SK-N-SH treated with all-trans-retinoic acid at 6 μM for 48 hours (cell line): ENCODE data around the gene TRPM2.

Experiments used
- ATAC-seq: fragments of 200-7000 bp; cut with Tn5 transposase; 3 replicates; pipeline ENCODE4 v1.9.1; 2020; ENCODE audit warnings: mild to moderate bottlenecking, moderate library complexity
- ARNTL ChIP-seq: fragments of 450-650 bp; formaldehyde crosslinking; IDR thresholded peaks from 2 replicates; pipeline ENCODE4 v1.5.0; 2020; ENCODE audit warnings: low read depth, mild to moderate bottlenecking, moderate library complexity, borderline replicate concordance
- CSDC2 ChIP-seq: fragments of 250-450 bp; sonication (Bioruptor Pico); IDR thresholded peaks from 2 replicates; pipeline ENCODE4 v1.5.0; 2020; ENCODE audit warnings: mild to moderate bottlenecking, moderate library complexity
- ESRRG ChIP-seq: fragments of 250-450 bp; sonication (Bioruptor Pico); IDR thresholded peaks from 2 replicates; pipeline ENCODE4 v1.6.1; 2021; ENCODE audit warnings: mild to moderate bottlenecking
- ISL1 ChIP-seq: fragments of 250-450 bp; sonication (Bioruptor Pico); IDR thresholded peaks from 2 replicates; pipeline ENCODE4 v2.1.2; 2022; ENCODE audit warnings: mild to moderate bottlenecking, moderate library complexity
- OSR1 ChIP-seq: fragments of 250-450 bp; sonication (Bioruptor Pico); IDR thresholded peaks from 2 replicates; pipeline ENCODE4 v1.8.0; 2022; ENCODE audit warnings: moderate library complexity, mild to moderate bottlenecking, inconsistent platforms
- PPARA ChIP-seq: fragments of 250-450 bp; sonication (Bioruptor Pico); IDR thresholded peaks from 2 replicates; pipeline ENCODE4 v1.5.0; 2020; ENCODE audit warnings: mild to moderate bottlenecking, borderline replicate concordance
- RARB ChIP-seq: fragments of 250-450 bp; sonication (Bioruptor Pico); IDR thresholded peaks from 2 replicates; pipeline ENCODE4 v1.8.0; 2021; ENCODE audit warnings: mild to moderate bottlenecking, moderate library complexity
- SNAI2 ChIP-seq: fragments of 250-450 bp; sonication (Bioruptor Pico); IDR thresholded peaks from 2 replicates; pipeline ENCODE4 v1.5.0; 2020; ENCODE audit warnings: mild to moderate bottlenecking, moderate library complexity
- TCF4 ChIP-seq: fragments of 250-450 bp; sonication (Bioruptor Pico); IDR thresholded peaks from 2 replicates; pipeline ENCODE4 v1.8.0; 2021; ENCODE audit warnings: mild to moderate bottlenecking, moderate library complexity, borderline replicate concordance
- TOX ChIP-seq: fragments of 250-450 bp; sonication (Bioruptor Pico); IDR thresholded peaks from 2 replicates; pipeline ENCODE4 v1.8.0; 2021; ENCODE audit warnings: mild to moderate bottlenecking, moderate library complexity, borderline replicate concordance
- ZC3H10 ChIP-seq: fragments of 250-450 bp; sonication (Bioruptor Pico); IDR thresholded peaks from 2 replicates; pipeline ENCODE4 v1.5.1; 2021; ENCODE audit warnings: mild to moderate bottlenecking, moderate library complexity
- ZFP3 ChIP-seq: fragments of 250-450 bp; sonication (Bioruptor Pico); IDR thresholded peaks from 2 replicates; pipeline ENCODE4 v1.5.0; 2020; ENCODE audit warnings: mild to moderate bottlenecking, moderate library complexity
- ZFP30 ChIP-seq: fragments of 450-650 bp; formaldehyde crosslinking; IDR thresholded peaks from 2 replicates; pipeline ENCODE4 v1.5.0; 2022; ENCODE audit warnings: mild to moderate bottlenecking, moderate library complexity
- ZNF565 ChIP-seq: fragments of 450-650 bp; formaldehyde crosslinking; conservative IDR thresholded peaks from 2 replicates; pipeline ENCODE4 v1.5.0; 2020; ENCODE audit warnings: low read depth, mild to moderate bottlenecking, moderate library complexity
- ZNF70 ChIP-seq: fragments of 450-650 bp; formaldehyde crosslinking; IDR thresholded peaks from 2 replicates; pipeline ENCODE4 v1.5.0; 2020; ENCODE audit warnings: mild to moderate bottlenecking, moderate library complexity
- ZNF8 ChIP-seq: fragments of 450-650 bp; formaldehyde crosslinking; IDR thresholded peaks from 2 replicates; pipeline ENCODE4 v1.5.0; 2020; ENCODE audit warnings: mild to moderate bottlenecking, moderate library complexity
- TF ChIP-seq, protein P1 (sequence below): fragments of 250-450 bp; sonication (Bioruptor Pico); IDR thresholded peaks from 2 replicates; pipeline ENCODE4 v1.8.0; 2020; ENCODE audit warnings: mild to moderate bottlenecking, moderate library complexity, borderline replicate concordance
- TF ChIP-seq, protein P2 (sequence below): fragments of 250-450 bp; sonication (Bioruptor Pico); IDR thresholded peaks from 2 replicates; pipeline ENCODE4 v1.5.1; 2021; ENCODE audit warnings: mild to moderate bottlenecking, moderate library complexity
- TF ChIP-seq, protein P3 (sequence below): fragments of 250-450 bp; sonication (Bioruptor Pico); IDR thresholded peaks from 2 replicates; pipeline ENCODE4 v1.5.0; 2020; ENCODE audit warnings: mild to moderate bottlenecking, moderate library complexity
- TF ChIP-seq, protein P4 (sequence below): fragments of 250-450 bp; sonication (Bioruptor Pico); IDR thresholded peaks from 2 replicates; pipeline ENCODE4 v1.8.0; 2021; ENCODE audit warnings: low read depth, mild to moderate bottlenecking, moderate library complexity, borderline replicate concordance

The TRPM2 gene

DNA sequence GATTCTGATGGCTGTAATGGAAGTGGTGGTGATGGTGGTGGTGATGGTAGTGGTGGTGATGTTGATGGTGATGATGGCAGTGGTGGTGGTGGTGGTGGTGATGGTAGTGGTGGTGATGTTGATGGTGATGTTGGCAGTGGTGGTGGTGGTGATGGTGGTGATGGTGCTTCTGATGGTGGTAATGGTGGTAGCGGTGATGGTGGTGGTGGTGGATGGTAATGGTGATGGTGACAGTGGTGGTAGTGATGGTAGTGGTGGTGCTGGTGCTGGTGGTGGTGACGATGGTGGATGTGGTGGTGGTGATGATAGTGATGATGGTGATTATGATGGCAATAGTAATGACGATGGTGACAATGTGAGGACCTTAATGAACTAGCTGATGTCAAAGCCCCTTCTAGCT is 66.3 kb downstream of the TRPM2 start (continued):
- TF ChIP-seq TCF4 (CRISPR knock-in tag) (no peak), ZNF8 (CRISPR knock-in tag) (no peak), ESRRG (CRISPR knock-in tag) (no peak), ISL1 (CRISPR knock-in tag) (no peak)

DNA sequence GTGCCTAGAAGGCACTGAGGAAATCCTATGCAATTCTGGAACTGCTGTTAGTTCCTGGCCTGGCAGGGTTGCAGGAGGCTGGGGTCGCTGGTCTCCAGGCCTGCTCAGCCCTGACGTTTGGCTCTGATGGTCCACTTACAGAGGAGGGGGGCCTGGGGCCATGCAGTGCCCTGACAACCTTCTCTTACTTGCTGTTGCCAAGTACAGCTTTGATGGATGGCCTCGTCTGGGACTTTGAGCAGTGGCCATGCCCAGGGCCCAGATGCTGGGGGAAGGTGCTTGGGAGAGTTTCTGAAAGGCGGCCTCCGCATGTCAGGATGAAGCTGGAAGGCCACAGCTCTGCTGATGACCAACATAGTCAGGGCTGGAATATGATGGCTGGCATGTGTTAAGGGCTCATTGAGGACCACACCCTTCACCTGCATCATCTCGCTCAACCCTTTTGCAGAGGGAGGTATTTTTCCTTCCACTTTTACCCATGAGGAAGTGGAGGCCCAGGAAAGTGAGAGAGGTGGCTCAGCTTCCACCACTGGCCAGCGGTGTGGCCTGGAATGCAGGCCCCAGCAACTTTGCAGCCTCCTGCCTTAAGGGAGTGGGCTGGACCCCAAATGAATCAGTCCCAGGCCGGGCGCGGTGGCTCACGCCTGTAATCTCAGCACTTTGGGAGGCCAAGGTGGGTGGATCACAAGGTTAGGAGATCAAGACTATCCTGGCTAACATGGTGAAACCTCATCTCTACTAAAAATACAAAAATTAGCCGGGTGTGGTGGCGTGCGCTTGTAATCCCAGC is 67.2 kb downstream of the TRPM2 start:
- ATAC-seq, result no peak
- TF ChIP-seq TCF4 (CRISPR knock-in tag) (no peak), CSDC2 (no peak), ZNF70 (CRISPR knock-in tag) (no peak), ARNTL (CRISPR knock-in tag) (no peak), PPARA (CRISPR knock-in tag) (no peak)
- TF ChIP-seq, protein P1, sequence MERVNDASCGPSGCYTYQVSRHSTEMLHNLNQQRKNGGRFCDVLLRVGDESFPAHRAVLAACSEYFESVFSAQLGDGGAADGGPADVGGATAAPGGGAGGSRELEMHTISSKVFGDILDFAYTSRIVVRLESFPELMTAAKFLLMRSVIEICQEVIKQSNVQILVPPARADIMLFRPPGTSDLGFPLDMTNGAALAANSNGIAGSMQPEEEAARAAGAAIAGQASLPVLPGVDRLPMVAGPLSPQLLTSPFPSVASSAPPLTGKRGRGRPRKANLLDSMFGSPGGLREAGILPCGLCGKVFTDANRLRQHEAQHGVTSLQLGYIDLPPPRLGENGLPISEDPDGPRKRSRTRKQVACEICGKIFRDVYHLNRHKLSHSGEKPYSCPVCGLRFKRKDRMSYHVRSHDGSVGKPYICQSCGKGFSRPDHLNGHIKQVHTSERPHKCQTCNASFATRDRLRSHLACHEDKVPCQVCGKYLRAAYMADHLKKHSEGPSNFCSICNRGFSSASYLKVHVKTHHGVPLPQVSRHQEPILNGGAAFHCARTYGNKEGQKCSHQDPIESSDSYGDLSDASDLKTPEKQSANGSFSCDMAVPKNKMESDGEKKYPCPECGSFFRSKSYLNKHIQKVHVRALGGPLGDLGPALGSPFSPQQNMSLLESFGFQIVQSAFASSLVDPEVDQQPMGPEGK (CRISPR knock-in tag), result no peak
- TF ChIP-seq, protein P2, sequence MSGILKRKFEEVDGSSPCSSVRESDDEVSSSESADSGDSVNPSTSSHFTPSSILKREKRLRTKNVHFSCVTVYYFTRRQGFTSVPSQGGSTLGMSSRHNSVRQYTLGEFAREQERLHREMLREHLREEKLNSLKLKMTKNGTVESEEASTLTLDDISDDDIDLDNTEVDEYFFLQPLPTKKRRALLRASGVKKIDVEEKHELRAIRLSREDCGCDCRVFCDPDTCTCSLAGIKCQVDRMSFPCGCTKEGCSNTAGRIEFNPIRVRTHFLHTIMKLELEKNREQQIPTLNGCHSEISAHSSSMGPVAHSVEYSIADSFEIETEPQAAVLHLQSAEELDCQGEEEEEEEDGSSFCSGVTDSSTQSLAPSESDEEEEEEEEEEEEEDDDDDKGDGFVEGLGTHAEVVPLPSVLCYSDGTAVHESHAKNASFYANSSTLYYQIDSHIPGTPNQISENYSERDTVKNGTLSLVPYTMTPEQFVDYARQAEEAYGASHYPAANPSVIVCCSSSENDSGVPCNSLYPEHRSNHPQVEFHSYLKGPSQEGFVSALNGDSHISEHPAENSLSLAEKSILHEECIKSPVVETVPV, result no peak

DNA sequence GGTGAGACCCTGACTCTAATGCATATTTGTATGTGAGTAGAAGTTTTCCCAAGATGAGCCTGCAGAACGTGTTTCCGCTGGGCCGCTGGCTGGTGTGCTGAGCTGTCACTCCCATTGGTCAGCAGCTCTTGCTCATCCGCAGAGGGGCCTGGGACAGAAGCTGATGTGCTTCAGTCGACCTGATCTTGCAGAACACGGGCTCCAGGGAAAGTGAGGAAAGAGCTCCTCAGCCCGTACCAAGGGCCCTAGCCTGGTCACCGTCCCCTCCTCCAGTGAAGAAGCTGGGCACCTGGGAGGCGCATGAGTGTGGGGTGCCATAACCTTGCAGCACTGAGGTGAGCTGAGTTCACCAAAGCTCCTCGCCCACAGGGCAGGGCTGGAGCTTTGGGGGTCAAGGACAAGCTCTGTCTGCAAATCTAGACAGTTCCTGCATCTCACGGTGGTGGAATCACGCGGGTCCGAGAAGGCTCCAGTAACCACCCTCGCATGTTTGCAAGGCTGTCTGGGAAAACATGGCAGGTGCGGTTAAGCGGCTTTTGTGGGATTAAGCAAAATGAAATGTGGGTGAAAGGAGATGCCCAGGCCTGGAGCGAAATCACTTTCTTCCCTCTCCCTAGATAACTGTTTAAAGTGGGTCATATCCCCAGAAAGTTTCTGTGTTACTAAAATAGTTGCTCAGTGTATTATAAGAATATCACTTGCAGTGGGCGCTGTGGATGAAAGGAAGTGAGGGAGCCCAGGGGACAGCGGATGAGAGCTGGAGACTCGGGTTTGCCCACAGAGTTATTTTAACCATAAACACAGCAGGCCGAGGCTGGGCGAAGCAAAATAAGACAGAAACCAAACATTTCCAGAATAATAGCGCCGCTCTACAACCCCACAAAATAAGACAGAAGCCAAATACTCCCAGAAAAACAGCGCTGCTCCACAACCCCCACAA is 68.8 kb downstream of the TRPM2 start:
- TF ChIP-seq ZNF565 (CRISPR knock-in tag) (no peak), ESRRG (CRISPR knock-in tag) (no peak), ZFP30 (no peak), ISL1 (CRISPR knock-in tag) (no peak), ZC3H10 (CRISPR knock-in tag) (no peak), RARB (CRISPR knock-in tag) (no peak), OSR1 (CRISPR knock-in tag) (no peak), SNAI2 (CRISPR knock-in tag) (no peak), ARNTL (CRISPR knock-in tag) (no peak), ZFP3 (CRISPR knock-in tag) (no peak)
- TF ChIP-seq, protein P3, sequence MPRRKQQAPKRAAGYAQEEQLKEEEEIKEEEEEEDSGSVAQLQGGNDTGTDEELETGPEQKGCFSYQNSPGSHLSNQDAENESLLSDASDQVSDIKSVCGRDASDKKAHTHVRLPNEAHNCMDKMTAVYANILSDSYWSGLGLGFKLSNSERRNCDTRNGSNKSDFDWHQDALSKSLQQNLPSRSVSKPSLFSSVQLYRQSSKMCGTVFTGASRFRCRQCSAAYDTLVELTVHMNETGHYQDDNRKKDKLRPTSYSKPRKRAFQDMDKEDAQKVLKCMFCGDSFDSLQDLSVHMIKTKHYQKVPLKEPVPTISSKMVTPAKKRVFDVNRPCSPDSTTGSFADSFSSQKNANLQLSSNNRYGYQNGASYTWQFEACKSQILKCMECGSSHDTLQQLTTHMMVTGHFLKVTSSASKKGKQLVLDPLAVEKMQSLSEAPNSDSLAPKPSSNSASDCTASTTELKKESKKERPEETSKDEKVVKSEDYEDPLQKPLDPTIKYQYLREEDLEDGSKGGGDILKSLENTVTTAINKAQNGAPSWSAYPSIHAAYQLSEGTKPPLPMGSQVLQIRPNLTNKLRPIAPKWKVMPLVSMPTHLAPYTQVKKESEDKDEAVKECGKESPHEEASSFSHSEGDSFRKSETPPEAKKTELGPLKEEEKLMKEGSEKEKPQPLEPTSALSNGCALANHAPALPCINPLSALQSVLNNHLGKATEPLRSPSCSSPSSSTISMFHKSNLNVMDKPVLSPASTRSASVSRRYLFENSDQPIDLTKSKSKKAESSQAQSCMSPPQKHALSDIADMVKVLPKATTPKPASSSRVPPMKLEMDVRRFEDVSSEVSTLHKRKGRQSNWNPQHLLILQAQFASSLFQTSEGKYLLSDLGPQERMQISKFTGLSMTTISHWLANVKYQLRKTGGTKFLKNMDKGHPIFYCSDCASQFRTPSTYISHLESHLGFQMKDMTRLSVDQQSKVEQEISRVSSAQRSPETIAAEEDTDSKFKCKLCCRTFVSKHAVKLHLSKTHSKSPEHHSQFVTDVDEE (CRISPR knock-in tag), result no peak
- TF ChIP-seq, protein P2, result no peak
- ATAC-seq, result no peak

DNA sequence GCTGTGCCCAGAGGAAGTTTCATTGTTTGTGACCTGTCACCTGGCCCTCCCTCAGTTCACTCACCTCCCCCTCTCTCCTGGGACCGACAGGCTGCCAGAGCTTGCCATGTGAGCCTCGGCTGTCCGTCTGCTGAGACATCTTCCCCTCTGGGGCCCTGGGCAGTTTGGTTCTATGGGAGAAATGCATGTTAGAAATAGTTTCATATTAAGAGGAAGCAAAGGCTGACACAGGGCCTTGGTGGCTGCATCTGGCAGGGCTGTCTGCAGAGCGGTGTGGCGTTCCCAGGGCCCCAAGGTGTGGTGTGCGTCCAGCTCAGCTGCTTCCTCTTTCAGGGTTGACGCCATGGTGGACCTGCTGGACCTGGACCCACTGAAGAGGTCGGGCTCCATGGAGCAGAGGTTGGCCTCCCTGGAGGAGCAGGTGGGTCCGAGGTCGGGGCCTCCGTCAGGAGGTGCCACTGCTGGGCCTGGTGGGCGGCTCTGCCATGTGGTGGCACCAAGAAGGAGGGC is 69.9 kb downstream of the TRPM2 start:
- TF ChIP-seq RARB (CRISPR knock-in tag) (no peak), ISL1 (CRISPR knock-in tag) (no peak), ZFP3 (CRISPR knock-in tag) (no peak), ZNF565 (CRISPR knock-in tag) (no peak), TCF4 (CRISPR knock-in tag) (no peak), OSR1 (CRISPR knock-in tag) (no peak), ESRRG (CRISPR knock-in tag) (no peak), PPARA (CRISPR knock-in tag) (no peak), ARNTL (CRISPR knock-in tag) (no peak), SNAI2 (CRISPR knock-in tag) (no peak), ZC3H10 (CRISPR knock-in tag) (no peak), TOX (CRISPR knock-in tag) (no peak), ZNF70 (CRISPR knock-in tag) (no peak)
- TF ChIP-seq, protein P4, sequence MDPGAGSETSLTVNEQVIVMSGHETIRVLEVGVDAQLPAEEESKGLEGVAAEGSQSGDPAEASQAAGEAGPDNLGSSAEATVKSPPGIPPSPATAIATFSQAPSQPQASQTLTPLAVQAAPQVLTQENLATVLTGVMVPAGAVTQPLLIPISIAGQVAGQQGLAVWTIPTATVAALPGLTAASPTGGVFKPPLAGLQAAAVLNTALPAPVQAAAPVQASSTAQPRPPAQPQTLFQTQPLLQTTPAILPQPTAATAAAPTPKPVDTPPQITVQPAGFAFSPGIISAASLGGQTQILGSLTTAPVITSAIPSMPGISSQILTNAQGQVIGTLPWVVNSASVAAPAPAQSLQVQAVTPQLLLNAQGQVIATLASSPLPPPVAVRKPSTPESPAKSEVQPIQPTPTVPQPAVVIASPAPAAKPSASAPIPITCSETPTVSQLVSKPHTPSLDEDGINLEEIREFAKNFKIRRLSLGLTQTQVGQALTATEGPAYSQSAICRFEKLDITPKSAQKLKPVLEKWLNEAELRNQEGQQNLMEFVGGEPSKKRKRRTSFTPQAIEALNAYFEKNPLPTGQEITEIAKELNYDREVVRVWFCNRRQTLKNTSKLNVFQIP (CRISPR knock-in tag), result no peak
- no peak for ATAC-seq
